AG10803 (cell line): Measurements from ENCODE around the gene CNPPD1.
A peak's percentile ranks its signal among the peaks of the same experiment; 100 is the strongest.

ENCODE experiments used
- DNase-seq: peaks from one replicate; pipeline ENCODE4 v3.0.0; 2010; ENCODE audit warnings: low read depth
- H3K4me3 ChIP-seq: 2 replicates; pipeline ENCODE4 v1.5.1; 2011; ENCODE audit warnings: mild to moderate bottlenecking, low read length, control low read depth
- TF ChIP-seq, protein P1 (sequence below): conservative IDR thresholded peaks from 2 replicates; pipeline ENCODE4 v1.5.1; 2011; ENCODE audit warnings: mild to moderate bottlenecking, low read length, control low read depth, inconsistent platforms

CNPPD1 gene

DNA sequence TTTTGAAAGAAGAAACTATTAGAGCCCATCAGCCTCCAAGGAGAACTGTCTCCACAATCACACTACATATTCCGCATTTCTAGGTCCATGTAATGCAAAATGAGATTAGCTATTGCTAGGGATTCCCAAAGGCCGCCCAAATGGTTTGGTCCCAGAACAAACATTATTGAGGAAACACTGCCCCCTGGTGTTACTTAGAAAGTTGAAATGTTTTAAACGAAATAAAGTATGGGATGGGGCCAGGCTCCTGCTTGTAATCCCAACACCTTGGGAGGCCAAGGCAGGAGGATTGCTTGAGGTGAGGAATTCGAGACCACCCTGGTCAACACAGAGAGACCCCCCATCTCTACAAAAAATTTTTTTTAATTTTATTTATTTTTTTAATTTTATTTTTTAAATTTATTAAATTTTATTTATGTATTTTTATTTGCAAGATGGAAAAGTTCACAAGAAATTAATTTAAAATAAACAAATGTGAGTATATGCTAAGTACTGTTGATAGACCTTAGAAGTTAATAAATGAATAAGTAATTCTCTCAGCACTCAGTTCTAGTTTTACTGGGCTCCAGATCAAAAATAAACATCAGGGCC, 21.6 kb downstream of the CNPPD1 start:
- DNase-seq, result peak; percentile 70
- H3K4me3 ChIP-seq, result no peak overlapping the region
- TF ChIP-seq, protein P1, sequence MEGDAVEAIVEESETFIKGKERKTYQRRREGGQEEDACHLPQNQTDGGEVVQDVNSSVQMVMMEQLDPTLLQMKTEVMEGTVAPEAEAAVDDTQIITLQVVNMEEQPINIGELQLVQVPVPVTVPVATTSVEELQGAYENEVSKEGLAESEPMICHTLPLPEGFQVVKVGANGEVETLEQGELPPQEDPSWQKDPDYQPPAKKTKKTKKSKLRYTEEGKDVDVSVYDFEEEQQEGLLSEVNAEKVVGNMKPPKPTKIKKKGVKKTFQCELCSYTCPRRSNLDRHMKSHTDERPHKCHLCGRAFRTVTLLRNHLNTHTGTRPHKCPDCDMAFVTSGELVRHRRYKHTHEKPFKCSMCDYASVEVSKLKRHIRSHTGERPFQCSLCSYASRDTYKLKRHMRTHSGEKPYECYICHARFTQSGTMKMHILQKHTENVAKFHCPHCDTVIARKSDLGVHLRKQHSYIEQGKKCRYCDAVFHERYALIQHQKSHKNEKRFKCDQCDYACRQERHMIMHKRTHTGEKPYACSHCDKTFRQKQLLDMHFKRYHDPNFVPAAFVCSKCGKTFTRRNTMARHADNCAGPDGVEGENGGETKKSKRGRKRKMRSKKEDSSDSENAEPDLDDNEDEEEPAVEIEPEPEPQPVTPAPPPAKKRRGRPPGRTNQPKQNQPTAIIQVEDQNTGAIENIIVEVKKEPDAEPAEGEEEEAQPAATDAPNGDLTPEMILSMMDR, result peak; percentile 58

DNA sequence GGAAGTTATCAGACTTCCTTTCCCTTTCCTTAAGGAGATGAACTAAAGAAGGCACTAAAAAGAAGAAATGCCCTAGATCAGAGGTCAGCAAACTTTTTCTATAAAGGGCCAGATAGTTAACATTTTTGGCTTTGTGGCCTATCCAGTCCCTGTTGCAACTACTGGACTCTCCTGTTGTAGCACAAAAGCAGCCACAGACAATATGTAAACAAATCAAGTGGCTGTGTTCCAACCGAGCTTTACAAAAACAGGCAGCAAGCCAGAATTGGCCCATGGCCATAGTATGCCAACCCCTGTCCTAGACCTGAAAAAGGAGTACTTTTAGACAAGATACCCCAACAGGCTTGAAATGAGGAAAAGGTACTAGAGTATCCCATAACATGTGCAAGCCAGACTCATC, 27.1 kb downstream of the CNPPD1 start:
- peak; percentile 37 for DNase-seq
- TF ChIP-seq, protein P1, result no peak

GRCh38 chr2:219142329-219142728, 34.4 kb downstream of the CNPPD1 start:
- peak; percentile 97 for DNase-seq
- TF ChIP-seq, protein P1, result peak; percentile 72
- no peak overlapping the region for H3K4me3 ChIP-seq

More for the DNA sequence above, 27.1 kb downstream of the CNPPD1 start:
- H3K4me3 ChIP-seq, result no peak overlapping the region

GRCh38 chr2:219140722-219141121, 36.0 kb downstream of the CNPPD1 start:
- no peak for DNase-seq
- no peak overlapping the region for H3K4me3 ChIP-seq
- TF ChIP-seq, protein P1, result no peak

GRCh38 chr2:219133976-219134375, 42.7 kb downstream of the CNPPD1 start:
- no peak overlapping the region for H3K4me3 ChIP-seq
- TF ChIP-seq, protein P1, result no peak
- DNase-seq, result no peak

DNA sequence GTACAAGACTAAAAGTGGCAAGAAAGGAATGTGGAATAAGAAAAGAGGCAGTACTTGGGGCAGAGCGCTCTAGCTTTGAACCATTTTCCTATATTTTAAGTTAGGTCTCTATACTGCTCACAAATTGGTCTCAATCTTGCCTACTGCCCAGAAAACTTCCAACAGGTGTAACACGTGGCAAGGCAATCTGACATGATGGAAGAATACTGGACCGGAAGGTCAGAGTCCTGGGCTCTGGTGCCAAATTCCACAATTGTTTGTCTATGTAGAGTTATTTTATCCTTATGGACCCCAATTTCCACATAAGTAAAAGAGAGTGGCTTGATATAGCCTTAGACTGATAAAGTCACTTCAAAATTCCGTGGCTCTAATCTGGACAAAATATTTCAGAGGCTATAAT, 45.0 kb downstream of the CNPPD1 start:
- TF ChIP-seq, protein P1, result no peak
- DNase-seq, result no peak
- no peak overlapping the region for H3K4me3 ChIP-seq

- no peak overlapping the region for H3K4me3 ChIP-seq
- TF ChIP-seq, protein P1, result no peak
- DNase-seq, result no peak
Observed at GRCh38 chr2:219131327-219131726, 45.4 kb downstream of the CNPPD1 start.
